ENCODE data around the gene MCU.

The MCU gene

GRCh38 chr10:72846238-72846637, 154.3 kb downstream of the MCU start:
- DNase-seq (ENCODE audit: low spot score): no peak

GRCh38 chr10:72847681-72848080, 155.7 kb downstream of the MCU start:
- DNase-seq (ENCODE audit: low spot score): no peak

- DNase-seq (ENCODE audit: low spot score): no peak
Observed at GRCh38 chr10:72850861-72851260, 158.9 kb downstream of the MCU start.

GRCh38 chr10:72851509-72851908, 159.6 kb downstream of the MCU start:
- no peak for DNase-seq (ENCODE audit: low spot score)

- no peak for DNase-seq (ENCODE audit: low spot score)
Observed at GRCh38 chr10:72852508-72852907, 160.6 kb downstream of the MCU start.

- no peak for DNase-seq (ENCODE audit: low spot score)
Observed at GRCh38 chr10:72855129-72855528, 163.2 kb downstream of the MCU start.

- no peak for DNase-seq (ENCODE audit: low spot score)
Observed at GRCh38 chr10:72855790-72856189, 163.8 kb downstream of the MCU start.

GRCh38 chr10:72858067-72858466, 166.1 kb downstream of the MCU start:
- DNase-seq (ENCODE audit: low spot score): no peak

- DNase-seq (ENCODE audit: low spot score): no peak
Observed at GRCh38 chr10:72862957-72863356, 171.0 kb downstream of the MCU start.

- peak; percentile 11 for DNase-seq (ENCODE audit: low spot score)
Observed at GRCh38 chr10:72875250-72876055, 183.5 kb downstream of the MCU start.

- DNase-seq (ENCODE audit: low spot score): no peak
Observed at GRCh38 chr10:72879245-72879644, 187.3 kb downstream of the MCU start.

GRCh38 chr10:72881291-72881690, 189.3 kb downstream of the MCU start:
- no peak for DNase-seq (ENCODE audit: low spot score)

GRCh38 chr10:72883861-72884260, 191.9 kb downstream of the MCU start:
- no peak for DNase-seq (ENCODE audit: low spot score)

- no peak for DNase-seq (ENCODE audit: low spot score)
Observed at GRCh38 chr10:72885953-72886352, 194.0 kb downstream of the MCU start.

- DNase-seq (ENCODE audit: low spot score): no peak
Observed at GRCh38 chr10:72886621-72887020, 194.7 kb downstream of the MCU start.

GRCh38 chr10:72887043-72887442, 195.1 kb downstream of the MCU start:
- DNase-seq (ENCODE audit: low spot score): no peak

- DNase-seq (ENCODE audit: low spot score): no peak
Observed at GRCh38 chr10:72888151-72888638, 196.3 kb downstream of the MCU start.

GRCh38 chr10:72889391-72889831, 197.5 kb downstream of the MCU start:
- no peak for DNase-seq (ENCODE audit: low spot score)

- no peak for DNase-seq (ENCODE audit: low spot score)
Observed at GRCh38 chr10:72890086-72890485, 198.1 kb downstream of the MCU start.

- no peak for DNase-seq (ENCODE audit: low spot score)
Observed at GRCh38 chr10:72893136-72893798, 201.3 kb downstream of the MCU start, which contains the start of gene OIT3. Gene OIT3, plus strand, starts transcription at chr10:72893739. Its CDS starts 60 bp downstream, at chr10:72893799.

- no peak for DNase-seq (ENCODE audit: low spot score)
Observed at GRCh38 chr10:72895236-72895850, 203.4 kb downstream of the MCU start.

GRCh38 chr10:72898616-72899015, 206.7 kb downstream of the MCU start:
- no peak for DNase-seq (ENCODE audit: low spot score)

- no peak for DNase-seq (ENCODE audit: low spot score)
Observed at GRCh38 chr10:72899545-72899944, 207.6 kb downstream of the MCU start.
